Measurements from ENCODE around the gene SAP130.

The SAP130 gene

GRCh38 chr2:127893494-127893893 lies 134.4 kb downstream of the SAP130 start:
- no peak for DNase-seq (ENCODE audit: low read depth)

DNA sequence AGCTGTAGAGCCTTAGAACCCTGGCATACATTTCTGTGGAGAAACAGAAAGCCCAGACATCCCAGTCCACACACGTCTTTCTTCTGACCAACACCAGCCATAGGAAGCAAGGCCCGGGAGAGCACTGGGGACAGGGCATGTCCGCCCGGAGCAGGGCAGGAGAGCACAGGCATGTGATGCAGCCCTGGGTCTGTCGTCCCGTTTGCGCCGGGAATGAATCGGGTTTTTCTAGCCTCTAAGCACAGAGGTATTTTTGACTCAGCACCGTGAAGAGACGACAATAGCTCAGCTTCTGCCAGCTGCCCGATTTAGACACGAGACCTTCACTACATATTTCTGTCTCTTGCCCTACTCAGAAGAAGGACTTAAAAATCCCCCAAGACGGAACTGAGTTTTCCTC lies 134.8 kb downstream of the SAP130 start:
- no peak for DNase-seq (ENCODE audit: low read depth)

GRCh38 chr2:127891811-127892210 lies 136.0 kb downstream of the SAP130 start:
- no peak for DNase-seq (ENCODE audit: low read depth)

Data from stromal cell of bone marrow (primary cell).